ENCODE results near the gene PIAS1.
"Not testable (repeated sequence)": the region's sequence is repeated elsewhere in the genome, so short reads cannot be mapped to it uniquely, and the experiment has no call there.

The PIAS1 gene

GRCh38 chr15:68114840-68115239, 60.7 kb downstream of the PIAS1 start:
- DNase-seq (ENCODE audit: low read depth) = no peak

- DNase-seq (ENCODE audit: low read depth) = no peak
Observed at GRCh38 chr15:68124700-68125099, 70.6 kb downstream of the PIAS1 start.

- no peak for DNase-seq (ENCODE audit: low read depth)
Observed at GRCh38 chr15:68126396-68126795, 72.3 kb downstream of the PIAS1 start.

GRCh38 chr15:68129072-68129471, 75.0 kb downstream of the PIAS1 start:
- DNase-seq (ENCODE audit: low read depth) = no peak

GRCh38 chr15:68130851-68131250, 76.7 kb downstream of the PIAS1 start:
- no peak for DNase-seq (ENCODE audit: low read depth)

- no peak for DNase-seq (ENCODE audit: low read depth)
Observed at GRCh38 chr15:68137096-68137495, 83.0 kb downstream of the PIAS1 start.

GRCh38 chr15:68143129-68143528, 89.0 kb downstream of the PIAS1 start:
- DNase-seq (ENCODE audit: low read depth) = no peak

GRCh38 chr15:68143785-68144184, 89.7 kb downstream of the PIAS1 start:
- no peak for DNase-seq (ENCODE audit: low read depth)

- DNase-seq (ENCODE audit: low read depth) = no peak
Observed at GRCh38 chr15:68145706-68146105, 91.6 kb downstream of the PIAS1 start.

GRCh38 chr15:68148039-68148438, 93.9 kb downstream of the PIAS1 start:
- DNase-seq (ENCODE audit: low read depth) = no peak

- no peak for DNase-seq (ENCODE audit: low read depth)
Observed at GRCh38 chr15:68149059-68149458, 94.9 kb downstream of the PIAS1 start.

GRCh38 chr15:68150187-68150586, 96.1 kb downstream of the PIAS1 start:
- no peak for DNase-seq (ENCODE audit: low read depth)

GRCh38 chr15:68151277-68151676, 97.2 kb downstream of the PIAS1 start:
- no peak for DNase-seq (ENCODE audit: low read depth)

- DNase-seq (ENCODE audit: low read depth) = no peak
Observed at GRCh38 chr15:68152342-68152741, 98.2 kb downstream of the PIAS1 start.

- DNase-seq (ENCODE audit: low read depth) = no peak
Observed at GRCh38 chr15:68154923-68155559, 100.9 kb downstream of the PIAS1 start.

- no peak for DNase-seq (ENCODE audit: low read depth)
Observed at GRCh38 chr15:68157074-68157473, 103.0 kb downstream of the PIAS1 start.

- DNase-seq (ENCODE audit: low read depth) = no peak
Observed at GRCh38 chr15:68158046-68158628, 104.0 kb downstream of the PIAS1 start.

- no peak for DNase-seq (ENCODE audit: low read depth)
Observed at GRCh38 chr15:68163191-68163590, 109.1 kb downstream of the PIAS1 start.

- no peak for DNase-seq (ENCODE audit: low read depth)
Observed at GRCh38 chr15:68166847-68167246, 112.7 kb downstream of the PIAS1 start.

- not testable (repeated sequence) for DNase-seq (ENCODE audit: low read depth)
Observed at GRCh38 chr15:68172037-68172436, 117.9 kb downstream of the PIAS1 start.

GRCh38 chr15:68173119-68173518, 119.0 kb downstream of the PIAS1 start:
- no peak for DNase-seq (ENCODE audit: low read depth)

GRCh38 chr15:68175526-68175925, 121.4 kb downstream of the PIAS1 start:
- no peak for DNase-seq (ENCODE audit: low read depth)

- no peak for DNase-seq (ENCODE audit: low read depth)
Observed at GRCh38 chr15:68176601-68177000, 122.5 kb downstream of the PIAS1 start.

- no peak for DNase-seq (ENCODE audit: low read depth)
Observed at GRCh38 chr15:68177742-68178141, 123.6 kb downstream of the PIAS1 start.

All from activated T-helper 1 cell treated with Interleukin-2 at 50 U/mL for 16 hours (primary cell).